Endothelial cell of umbilical vein (primary cell): Measurements from ENCODE around the gene DHX15.

Source experiments
- CTCF ChIP-seq, 2 donors: IDR thresholded peaks; 1 replicate in 1 of 2; 2 replicates in 1 of 2; pipeline ENCODE4 v1.5.1; 2011; ENCODE audit warnings: low read length in 2 of 2, mild to moderate bottlenecking in 2 of 2, moderate library complexity in 2 of 2, control low read depth in 1 of 2, inconsistent platforms in 1 of 2, low read depth in 1 of 2; ENCODE audit not compliant: insufficient read depth in 1 of 2; ENCODE audit errors: extremely low read depth in 1 of 2
- EZH2 ChIP-seq: IDR thresholded peaks from 2 replicates; pipeline ENCODE4 v1.6.1; 2012; ENCODE audit warnings: borderline replicate concordance, low read depth, mild to moderate bottlenecking, moderate library complexity, low read length, inconsistent platforms; ENCODE audit not compliant: severe bottlenecking
- FOS ChIP-seq: IDR thresholded peaks from 2 replicates; pipeline ENCODE4 v1.6.1; 2011; ENCODE audit warnings: mild to moderate bottlenecking, low read length, moderate library complexity, borderline replicate concordance; ENCODE audit not compliant: insufficient read depth
- GATA2 ChIP-seq: IDR thresholded peaks from 2 replicates; pipeline ENCODE4 v1.7.0; 2011; ENCODE audit warnings: low read depth, mild to moderate bottlenecking, moderate library complexity, mixed read lengths, low read length; ENCODE audit not compliant: insufficient read length, insufficient read depth
- JUN ChIP-seq: IDR thresholded peaks from 2 replicates; pipeline ENCODE4 v1.6.1; 2011; ENCODE audit warnings: borderline replicate concordance, low read depth; ENCODE audit not compliant: insufficient read length, insufficient read depth
- MAX ChIP-seq: IDR thresholded peaks from 2 replicates; pipeline ENCODE4 v1.6.1; 2011; ENCODE audit not compliant: insufficient read depth, insufficient read length
- MYC ChIP-seq: IDR thresholded peaks from one replicate; pipeline ENCODE4 v1.6.1; 2011; ENCODE audit warnings: mild to moderate bottlenecking, low read depth, low read length
- POLR2A ChIP-seq: IDR thresholded peaks from 2 replicates; pipeline ENCODE4 v1.6.1; 2012; ENCODE audit warnings: low read depth, mild to moderate bottlenecking, control low read depth, low read length
- POLR2AphosphoS5 ChIP-seq: IDR thresholded peaks from 2 replicates; pipeline ENCODE4 v1.6.1; 2012; ENCODE audit warnings: low read depth, mild to moderate bottlenecking, control low read depth, low read length, moderate library complexity; ENCODE audit not compliant: insufficient read depth

GRCh38 chr4:24625091-24625490 lies 40.7 kb upstream of the DHX15 start:
- no peak for TF ChIP-seq EZH2
- no peak for TF ChIP-seq CTCF (IDR thresholded peaks at IDR 0.05; ENCODE audit: extremely low read depth in 1 of 2, insufficient read depth in 1 of 2, low read depth in 1 of 2, low read length in 2 of 2)
- no peak for TF ChIP-seq POLR2AphosphoS5
- no peak for TF ChIP-seq MAX
- no peak for TF ChIP-seq POLR2A
- no peak for TF ChIP-seq MYC
- TF ChIP-seq JUN: no peak
- TF ChIP-seq GATA2: no peak
- no peak for TF ChIP-seq FOS
